Uterus (tissue), 4 donors: ENCODE measurements around the gene NUP54. TPM values are rescaled to one million over a fixed set of nuclear protein-coding genes. Genes with fewer than 3 reads are reported as not detected.

Experiments used
- DNase-seq, 2 donors: peaks; one replicate each; pipeline ENCODE4 v3.0.0-alpha.2; 2019 to 2020
- H3K27ac ChIP-seq, 2 donors: fragments of 200-600 bp; sonication (generic); 1 replicate in 1 of 2; 2 replicates in 1 of 2; pipeline ENCODE4 v1.5.1; 2016 to 2018
- H3K27me3 ChIP-seq, 2 donors: fragments of 200-600 bp; sonication (generic); one replicate each; pipeline ENCODE4 v1.5.1; 2018 to 2019; ENCODE audit warnings: control low read depth in 1 of 2
- H3K36me3 ChIP-seq, 2 donors: fragments of 200-600 bp; sonication (generic); one replicate each; pipeline ENCODE4 v1.5.1; 2019; ENCODE audit warnings: control low read depth in 1 of 2
- H3K4me1 ChIP-seq, 2 donors: fragments of 200-600 bp; sonication (generic); one replicate each; pipeline ENCODE4 v1.5.1; 2018 to 2019; ENCODE audit warnings: control low read depth in 1 of 2
- H3K4me3 ChIP-seq, 2 donors: fragments of 200-600 bp; sonication (generic); 1 replicate in 1 of 2; 2 replicates in 1 of 2; pipeline ENCODE4 v1.5.1; 2018 to 2019; ENCODE audit warnings: mild to moderate bottlenecking in 1 of 2
- H3K9me3 ChIP-seq, 2 donors: fragments of 200-600 bp; sonication (generic); one replicate each; pipeline ENCODE4 v1.5.1; 2019; ENCODE audit warnings: control low read depth in 1 of 2
- POLR2A ChIP-seq, 2 donors: fragments of 450-650 bp; IDR thresholded peaks; one replicate each; pipeline ENCODE4 v1.6.1; 2016; ENCODE audit warnings: antibody characterized with exemption in 2 of 2, mild to moderate bottlenecking in 1 of 2, moderate library complexity in 1 of 2
- intact Hi-C: fragments of 100-400 bp; cut with DNase I; formaldehyde crosslinking; loops from one replicate; pipeline ENCODE4 v1.15.1; 2023; ENCODE audit warnings: low total_unique reads
- total RNA-seq, 4 donors: library from RNA; depleted of rRNA in 3 of 4; stranded (reverse); fragments of >200 nt in 3 of 4; gene quantifications; one replicate each; pipeline versions ENCODE4 v1.1.0 to v1.2.4, GENCODE V29; 2014 to 2023
- TF ChIP-seq, protein P1 (sequence below), 4 experiments: fragments of 200-600 bp in 2 of 4; fragments of 450-650 bp in 2 of 4; sonication (generic) in 2 of 4; IDR thresholded peaks; one replicate each; pipeline ENCODE4 v1.5.1; 2016 to 2019; ENCODE audit warnings: antibody characterized with exemption in 4 of 4, mild to moderate bottlenecking in 2 of 4, moderate library complexity in 1 of 4
- donor health status: DM: yes; HTN: yes; CAD: no.

The NUP54 gene
- total RNA-seq, 4 donors from 2014 or later, result 31.2 to 99.5 (median 62.6) TPM

- no peaks in the 10 kb centered on the region for H3K27me3 ChIP-seq
- no peak overlapping the region for H3K27ac ChIP-seq
- no peak for TF ChIP-seq POLR2A (IDR thresholded peaks at IDR 0.05)
- TF ChIP-seq, protein P1, sequence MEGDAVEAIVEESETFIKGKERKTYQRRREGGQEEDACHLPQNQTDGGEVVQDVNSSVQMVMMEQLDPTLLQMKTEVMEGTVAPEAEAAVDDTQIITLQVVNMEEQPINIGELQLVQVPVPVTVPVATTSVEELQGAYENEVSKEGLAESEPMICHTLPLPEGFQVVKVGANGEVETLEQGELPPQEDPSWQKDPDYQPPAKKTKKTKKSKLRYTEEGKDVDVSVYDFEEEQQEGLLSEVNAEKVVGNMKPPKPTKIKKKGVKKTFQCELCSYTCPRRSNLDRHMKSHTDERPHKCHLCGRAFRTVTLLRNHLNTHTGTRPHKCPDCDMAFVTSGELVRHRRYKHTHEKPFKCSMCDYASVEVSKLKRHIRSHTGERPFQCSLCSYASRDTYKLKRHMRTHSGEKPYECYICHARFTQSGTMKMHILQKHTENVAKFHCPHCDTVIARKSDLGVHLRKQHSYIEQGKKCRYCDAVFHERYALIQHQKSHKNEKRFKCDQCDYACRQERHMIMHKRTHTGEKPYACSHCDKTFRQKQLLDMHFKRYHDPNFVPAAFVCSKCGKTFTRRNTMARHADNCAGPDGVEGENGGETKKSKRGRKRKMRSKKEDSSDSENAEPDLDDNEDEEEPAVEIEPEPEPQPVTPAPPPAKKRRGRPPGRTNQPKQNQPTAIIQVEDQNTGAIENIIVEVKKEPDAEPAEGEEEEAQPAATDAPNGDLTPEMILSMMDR (IDR thresholded peaks at IDR 0.05), result no peak
- H3K4me1 ChIP-seq, result no peaks in the 10 kb centered on the region
- intact Hi-C loops, result no loop called here
- H3K9me3 ChIP-seq, result no peaks in the 10 kb centered on the region
- no peaks in the 10 kb centered on the region for H3K36me3 ChIP-seq
- no peak overlapping the region for H3K4me3 ChIP-seq
- no peak for DNase-seq
These were observed 22.4 kb downstream of the NUP54 start for GRCh38 chr4:76125816-76126215.

- no peak for TF ChIP-seq POLR2A (IDR thresholded peaks at IDR 0.05)
- TF ChIP-seq, protein P1 (IDR thresholded peaks at IDR 0.05), result no peak
- no peak overlapping the region for H3K27ac ChIP-seq
- no peaks in the 10 kb centered on the region for H3K27me3 ChIP-seq
- intact Hi-C loops, result no loop called here
- H3K4me1 ChIP-seq, result no peaks in the 10 kb centered on the region
- H3K4me3 ChIP-seq, result no peak overlapping the region
- DNase-seq, result no peak
- no peaks in the 10 kb centered on the region for H3K36me3 ChIP-seq
- H3K9me3 ChIP-seq, result no peaks in the 10 kb centered on the region
These were observed 28.0 kb downstream of the NUP54 start for GRCh38 chr4:76120199-76120598.

DNA sequence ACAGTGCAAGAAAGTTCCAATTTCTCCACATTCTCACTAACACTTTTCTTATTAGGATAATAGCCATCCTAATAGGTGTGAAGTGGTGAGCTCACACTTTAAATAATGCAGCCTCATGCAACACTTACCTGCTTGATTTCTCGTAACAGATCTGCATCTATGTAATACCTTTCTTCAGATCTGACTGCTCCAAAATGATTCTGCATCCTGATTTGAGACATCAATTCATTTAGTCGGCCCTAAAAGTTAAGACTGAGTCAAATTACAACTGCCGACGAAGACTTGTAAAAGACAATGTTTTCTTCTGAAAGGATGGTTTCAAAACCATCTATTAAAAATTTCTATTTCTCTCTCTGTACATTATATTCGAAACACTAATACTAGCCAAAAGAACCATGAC, 30.7 kb downstream of the NUP54 start:
- TF ChIP-seq, protein P1 (IDR thresholded peaks at IDR 0.05), result no peak
- no peak for TF ChIP-seq POLR2A (IDR thresholded peaks at IDR 0.05)
- H3K36me3 ChIP-seq, result no peaks in the 10 kb centered on the region
- no peak overlapping the region for H3K27ac ChIP-seq
- no peaks in the 10 kb centered on the region for H3K27me3 ChIP-seq
- no peak overlapping the region for H3K4me3 ChIP-seq
- no peaks in the 10 kb centered on the region for H3K4me1 ChIP-seq
- DNase-seq, result no peak
- intact Hi-C loops, result no loop called here
- H3K9me3 ChIP-seq, result no peaks in the 10 kb centered on the region

- H3K9me3 ChIP-seq, result no peaks in the 10 kb centered on the region
- H3K4me1 ChIP-seq, result no peaks in the 10 kb centered on the region
- intact Hi-C loops, result no loop called here
- no peaks in the 10 kb centered on the region for H3K27me3 ChIP-seq
- H3K27ac ChIP-seq, result no peak overlapping the region
- TF ChIP-seq POLR2A (IDR thresholded peaks at IDR 0.05), result no peak
- TF ChIP-seq, protein P1 (IDR thresholded peaks at IDR 0.05), result no peak
- H3K36me3 ChIP-seq, result no peaks in the 10 kb centered on the region
- no peak for DNase-seq
- H3K4me3 ChIP-seq, result no peak overlapping the region
These were observed 31.4 kb downstream of the NUP54 start for GRCh38 chr4:76116821-76117220.

DNA sequence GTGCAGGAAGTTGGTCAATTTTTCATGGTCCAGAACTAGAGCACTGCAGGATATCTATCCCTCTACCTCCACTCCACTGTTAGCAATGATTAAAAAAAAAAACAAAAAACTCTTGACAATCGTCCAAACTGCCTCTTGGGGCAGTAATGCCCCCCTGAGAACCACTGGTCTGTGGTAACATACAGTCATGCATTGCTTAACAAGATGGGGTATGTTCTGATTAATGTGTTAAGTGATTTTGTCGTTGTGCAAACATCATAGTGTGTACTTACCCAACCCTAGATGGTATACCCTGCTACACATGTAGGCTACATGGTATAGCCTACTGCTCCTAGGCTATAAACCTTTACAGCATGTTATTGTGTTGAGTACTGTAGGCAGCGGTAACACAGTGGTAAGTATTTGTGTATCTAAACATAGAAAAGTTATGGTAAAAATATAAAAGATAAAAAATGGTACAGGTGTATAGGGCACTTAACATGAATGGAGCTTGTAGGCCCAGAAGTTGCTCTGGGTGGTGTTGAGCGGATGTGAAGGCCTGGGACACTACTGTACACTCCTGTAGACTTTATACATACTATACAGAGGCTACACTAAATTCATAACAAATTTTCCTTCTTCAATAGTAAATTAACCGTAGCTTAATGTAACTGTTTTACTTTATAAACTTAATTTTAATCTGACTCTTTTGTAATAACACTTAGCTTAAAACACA, 39.6 kb downstream of the NUP54 start:
- H3K27ac ChIP-seq, result no peak overlapping the region
- intact Hi-C loops, result no loop called here
- TF ChIP-seq, protein P1 (IDR thresholded peaks at IDR 0.05), result no peak
- TF ChIP-seq POLR2A (IDR thresholded peaks at IDR 0.05), result no peak

More for the DNA sequence above, 39.6 kb downstream of the NUP54 start:
- Histone ChIP-seq H3K36me3 (no peaks in the 10 kb centered on the region), H3K4me1 (no peaks in the 10 kb centered on the region), H3K27me3 (no peaks in the 10 kb centered on the region), H3K9me3 (no peaks in the 10 kb centered on the region), H3K4me3 (no peak overlapping the region)
- no peak for DNase-seq
